GM12875 (cell line): ENCODE data around the gene WFDC1.

ENCODE experiments used
- H3K4me3 ChIP-seq: one replicate; pipeline ENCODE4 v1.5.1; 2011; ENCODE audit warnings: low read depth, low read length, control low read depth
- CTCF ChIP-seq: IDR thresholded peaks from 2 replicates; pipeline ENCODE4 v1.5.1; 2011; ENCODE audit warnings: low read depth, mild to moderate bottlenecking, control low read depth, inconsistent platforms, low read length, moderate library complexity, borderline replicate concordance; ENCODE audit not compliant: insufficient read depth

The WFDC1 gene

GRCh38 chr16:84299734-84300440 lies 5.2 kb downstream of the WFDC1 start:
- TF ChIP-seq CTCF = no peak
- no peak overlapping the region for H3K4me3 ChIP-seq

- H3K4me3 ChIP-seq = no peak overlapping the region
- TF ChIP-seq CTCF = no peak
Observed at GRCh38 chr16:84302111-84302954, 7.7 kb downstream of the WFDC1 start.

- TF ChIP-seq CTCF = no peak
Observed at GRCh38 chr16:84303023-84303422, 8.3 kb downstream of the WFDC1 start.

GRCh38 chr16:84303516-84303915 lies 8.8 kb downstream of the WFDC1 start:
- no peak for TF ChIP-seq CTCF
- H3K4me3 ChIP-seq = no peak overlapping the region

More at GRCh38 chr16:84303023-84303422, 8.3 kb downstream of the WFDC1 start:
- no peak overlapping the region for H3K4me3 ChIP-seq

GRCh38 chr16:84306564-84306963 lies 11.9 kb downstream of the WFDC1 start:
- no peak for TF ChIP-seq CTCF
- H3K4me3 ChIP-seq = no peak overlapping the region

GRCh38 chr16:84307209-84307954 lies 12.7 kb downstream of the WFDC1 start:
- TF ChIP-seq CTCF = no peak
- H3K4me3 ChIP-seq = no peak overlapping the region
